DMS 273 (cell line): ENCODE results near the gene HSD17B7.
"Not testable (repeated sequence)": the region's sequence is repeated elsewhere in the genome, so short reads cannot be mapped to it uniquely, and the experiment has no call there.

ENCODE experiments used
- DNase-seq: peaks from one replicate; lab custom pipeline; 2025; ENCODE audit not compliant: unreplicated experiment; lab: John Stamatoyannopoulos, UW

The HSD17B7 gene, protein sequence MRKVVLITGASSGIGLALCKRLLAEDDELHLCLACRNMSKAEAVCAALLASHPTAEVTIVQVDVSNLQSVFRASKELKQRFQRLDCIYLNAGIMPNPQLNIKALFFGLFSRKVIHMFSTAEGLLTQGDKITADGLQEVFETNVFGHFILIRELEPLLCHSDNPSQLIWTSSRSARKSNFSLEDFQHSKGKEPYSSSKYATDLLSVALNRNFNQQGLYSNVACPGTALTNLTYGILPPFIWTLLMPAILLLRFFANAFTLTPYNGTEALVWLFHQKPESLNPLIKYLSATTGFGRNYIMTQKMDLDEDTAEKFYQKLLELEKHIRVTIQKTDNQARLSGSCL

DNA sequence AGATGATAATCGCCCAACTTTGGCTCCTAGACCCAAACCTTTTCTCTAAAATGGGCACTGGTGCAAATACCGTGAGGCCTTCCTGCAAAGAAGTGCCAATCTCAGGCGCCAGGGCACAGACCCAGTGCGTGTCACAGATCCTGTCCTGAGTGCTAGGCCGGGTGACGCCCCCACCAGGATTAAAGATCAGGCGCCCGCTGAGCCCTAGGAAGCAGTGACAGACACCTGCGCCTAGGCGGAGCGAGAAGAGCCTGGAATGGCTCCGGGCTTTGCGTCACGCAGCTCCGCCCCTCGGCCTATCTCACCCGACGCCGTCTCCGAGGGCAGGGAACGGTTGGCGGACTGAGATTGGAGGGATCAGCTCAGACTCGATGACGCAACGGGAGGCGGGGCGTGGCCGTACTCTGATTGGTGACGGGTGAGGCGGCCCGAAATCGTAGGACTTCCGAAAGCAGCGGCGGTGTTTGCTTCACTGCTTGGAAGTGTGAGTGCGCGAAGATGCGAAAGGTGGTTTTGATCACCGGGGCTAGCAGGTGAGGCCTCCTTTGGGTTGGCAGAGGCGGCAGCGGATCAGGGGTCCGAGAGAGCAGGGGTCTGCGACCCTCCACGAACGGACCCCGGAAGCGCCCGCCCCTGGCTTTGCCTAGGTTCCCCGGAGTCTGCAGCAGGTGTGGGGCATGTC is at the start of gene HSD17B7:
Gene HSD17B7 (plus strand): TSS at position 400 of the 682 bp plus-strand sequence. CDS start 99 bp downstream, at position 499.
- DNase-seq = peak; percentile 90

DNA sequence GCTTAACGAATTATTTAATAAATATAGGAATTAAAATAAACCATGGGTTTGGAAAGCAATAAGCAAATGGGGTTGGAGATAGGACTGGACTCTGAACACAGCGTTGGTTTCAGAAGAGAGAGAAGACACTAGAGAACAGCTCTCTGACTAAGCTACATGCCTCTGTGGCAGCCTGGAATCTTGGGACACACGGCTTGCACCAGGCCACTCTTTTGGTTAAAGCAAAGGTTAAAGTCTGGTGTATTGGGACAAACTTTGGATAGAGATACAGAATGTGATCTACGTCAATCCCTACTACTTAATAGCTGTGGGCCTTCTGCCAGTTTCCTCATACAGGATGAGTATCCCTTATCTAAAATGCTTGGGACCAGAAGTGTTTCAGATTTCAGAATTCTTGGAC is 49.7 kb upstream of the HSD17B7 start:
- no peak for DNase-seq

DNA sequence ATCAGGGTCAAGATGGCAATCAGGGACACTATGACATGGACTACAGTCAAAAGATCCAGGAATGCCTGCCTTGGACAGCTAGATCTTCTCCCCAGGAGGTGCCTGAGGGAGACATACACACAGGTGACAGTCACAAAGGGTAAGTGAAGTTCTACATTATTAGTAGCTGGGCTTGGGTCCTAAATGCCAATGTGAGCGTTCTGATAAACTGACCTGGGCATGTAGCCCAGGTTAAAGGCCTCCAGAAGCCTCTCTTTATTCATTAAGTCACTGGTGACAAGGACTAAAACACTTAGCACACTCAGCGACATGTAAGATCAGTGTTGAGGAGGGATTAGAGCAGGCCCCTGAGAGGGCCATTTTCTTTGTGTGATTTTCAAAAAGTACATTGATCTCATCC is 48.9 kb upstream of the HSD17B7 start:
- no peak for DNase-seq

DNA sequence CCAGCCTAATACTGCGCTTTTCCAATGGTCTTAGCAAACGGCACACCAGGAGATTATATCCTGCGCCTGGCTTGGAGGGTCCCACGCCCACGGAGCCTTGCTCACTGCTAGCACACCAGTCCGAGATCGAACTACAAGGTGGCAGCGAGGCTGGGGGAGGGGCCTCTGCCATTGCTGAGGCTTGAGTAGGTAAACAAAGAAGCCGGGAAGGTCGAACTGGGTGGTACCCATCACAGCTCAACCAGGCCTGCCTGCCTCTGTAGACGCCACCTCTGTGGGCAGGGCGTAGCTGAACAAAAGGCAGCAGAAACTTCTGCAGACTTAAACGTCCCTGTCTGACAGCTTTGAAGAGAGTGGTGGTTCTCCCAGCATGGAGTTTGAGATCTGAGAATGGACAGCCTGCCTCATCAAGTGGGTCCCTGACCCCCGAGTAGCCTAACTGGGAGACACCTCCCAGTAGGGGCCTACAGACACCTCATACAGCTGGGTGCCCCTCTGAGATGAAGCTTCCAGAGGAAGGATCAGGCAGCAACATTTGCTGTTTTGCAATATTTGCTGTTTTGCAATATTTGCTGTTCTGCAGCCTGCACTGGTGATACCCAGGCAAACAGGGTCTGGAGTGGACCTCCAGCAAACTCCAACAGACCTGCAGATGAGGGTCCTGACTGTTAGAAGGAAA is 44.1 kb upstream of the HSD17B7 start:
- not testable (repeated sequence) for DNase-seq

DNA sequence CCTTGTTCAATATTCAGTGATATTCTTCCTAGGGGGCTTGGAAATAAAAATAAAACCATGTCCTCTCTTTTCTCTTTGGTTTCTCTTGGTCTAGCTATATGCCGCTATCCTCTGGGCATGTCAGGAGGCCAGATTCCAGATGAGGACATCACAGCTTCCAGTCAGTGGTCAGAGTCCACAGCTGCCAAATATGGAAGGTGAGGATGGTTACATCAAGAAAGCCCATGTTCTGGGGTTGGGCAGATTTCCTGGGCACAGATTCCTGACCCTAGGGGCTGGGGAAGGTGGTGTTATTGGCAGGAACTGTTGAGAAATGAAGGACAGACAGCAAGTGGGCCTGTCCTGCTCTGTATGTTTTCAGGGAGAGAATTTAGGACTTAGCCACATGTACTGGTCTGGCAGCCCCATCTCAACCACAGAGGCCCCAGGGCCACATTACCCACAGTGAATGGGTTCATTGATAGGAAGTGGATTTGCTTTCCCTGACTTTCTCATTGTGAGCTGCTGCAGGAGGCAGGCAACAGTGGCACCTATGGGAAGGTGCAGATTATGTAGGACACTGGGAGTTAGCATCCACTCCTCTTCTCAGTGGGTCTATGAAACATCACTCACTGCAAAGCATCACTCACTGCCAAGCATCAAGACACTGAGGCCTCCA is 37.4 kb upstream of the HSD17B7 start:
- DNase-seq = no peak

DNA sequence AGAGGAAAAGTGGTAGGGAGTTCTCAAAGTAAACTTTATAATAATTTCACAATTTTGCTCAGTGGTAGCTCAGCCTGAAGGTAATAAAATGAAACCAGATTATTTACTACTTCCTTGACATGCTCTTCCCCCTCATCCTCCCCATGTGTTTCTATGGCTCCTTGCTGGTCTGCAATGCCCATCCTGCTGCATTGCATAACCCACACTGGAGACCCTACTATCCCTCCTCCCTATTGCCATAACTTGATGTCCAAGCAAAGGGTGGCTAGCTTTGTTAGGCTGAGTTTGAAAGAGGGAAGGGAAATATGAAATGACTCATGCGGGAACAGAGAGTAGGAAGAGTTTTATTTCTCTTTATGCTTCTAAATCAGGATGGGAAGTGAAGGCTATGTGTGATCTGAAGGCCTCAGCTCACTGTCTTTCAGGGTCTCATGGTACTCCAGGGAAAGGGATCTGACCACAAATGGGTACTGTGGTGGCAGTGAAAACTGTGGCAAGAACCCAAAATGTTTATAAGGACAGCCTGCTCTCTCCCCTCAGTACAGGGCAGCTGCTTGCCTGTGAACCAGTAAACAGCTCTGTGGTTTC is 36.4 kb upstream of the HSD17B7 start:
- DNase-seq = no peak

DNA sequence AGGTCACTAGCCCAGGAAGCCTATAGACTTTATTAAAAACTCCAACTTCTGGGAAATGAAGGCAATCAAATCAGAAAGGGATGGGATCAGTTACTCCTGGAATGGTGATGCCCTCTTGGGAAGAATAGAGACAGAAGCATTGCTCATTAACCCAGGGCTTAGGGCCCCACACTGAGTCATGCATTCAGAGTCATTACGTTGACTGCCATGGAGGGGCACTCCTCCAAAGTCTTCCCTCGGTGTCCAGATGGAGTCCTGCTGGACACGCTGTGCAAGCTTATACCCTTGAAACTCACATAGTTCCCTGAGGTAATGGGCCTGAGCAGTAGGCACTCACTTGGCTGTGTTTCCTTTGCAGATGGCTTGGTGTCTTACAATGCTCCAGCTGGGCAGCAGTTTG is 35.2 kb upstream of the HSD17B7 start:
- DNase-seq = peak; percentile 58

DNA sequence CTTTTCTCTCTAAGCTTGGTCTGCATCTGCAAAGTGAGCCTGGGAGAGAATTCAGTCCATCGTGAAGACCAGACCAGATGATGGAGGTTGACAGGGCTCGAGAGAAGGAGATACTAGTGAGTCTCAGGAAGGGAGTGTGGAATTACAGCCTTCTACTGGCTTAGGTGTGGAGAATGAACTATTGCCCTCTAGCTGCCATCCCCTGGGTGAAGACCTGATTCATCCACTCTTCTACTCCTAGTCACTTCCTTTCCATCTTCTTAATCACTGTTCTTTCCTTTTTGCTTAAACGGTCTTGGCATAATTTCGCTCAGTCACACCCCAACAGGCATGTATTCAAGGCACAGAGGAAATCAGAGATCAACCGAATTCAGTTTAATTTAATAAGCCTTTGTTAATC is 34.0 kb upstream of the HSD17B7 start:
- DNase-seq = no peak

DNA sequence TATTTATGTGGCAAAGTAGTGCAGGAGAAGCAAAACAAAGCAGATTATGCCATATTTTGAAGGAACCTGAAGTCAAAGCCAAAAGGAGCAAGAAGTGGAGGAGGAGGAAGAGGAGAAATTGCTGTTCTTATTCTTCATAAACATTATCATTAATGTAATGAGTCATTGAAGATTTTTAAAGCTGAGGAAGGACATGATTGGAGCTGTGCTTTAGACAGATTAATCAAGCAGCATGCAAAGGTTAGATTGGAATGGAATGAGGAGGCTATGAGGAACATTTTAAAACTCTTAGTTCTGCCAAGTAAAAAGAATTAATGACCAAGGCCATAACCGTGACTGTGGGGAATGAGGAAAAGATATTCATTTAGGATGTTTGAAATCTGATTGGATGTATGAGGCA is 33.0 kb upstream of the HSD17B7 start:
- DNase-seq = no peak

DNA sequence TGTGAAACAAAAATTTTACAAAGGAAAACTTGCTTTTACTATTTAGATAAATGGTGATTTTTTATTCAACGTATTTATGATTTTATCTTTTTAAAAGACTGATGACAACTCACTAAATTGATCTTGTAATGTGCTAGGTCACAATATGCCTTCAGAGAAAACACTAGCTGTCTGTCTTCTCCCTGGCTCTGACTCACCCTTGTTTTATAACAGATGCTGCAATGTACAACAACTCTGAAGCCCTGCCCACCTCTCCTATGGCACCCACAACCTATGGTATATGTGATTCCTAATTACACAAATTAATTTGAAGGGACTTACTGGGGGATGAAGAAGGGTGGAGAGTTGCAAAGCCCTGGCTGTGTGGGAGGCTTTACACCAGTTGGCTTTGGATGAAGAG is 24.7 kb upstream of the HSD17B7 start:
- DNase-seq = no peak

DNA sequence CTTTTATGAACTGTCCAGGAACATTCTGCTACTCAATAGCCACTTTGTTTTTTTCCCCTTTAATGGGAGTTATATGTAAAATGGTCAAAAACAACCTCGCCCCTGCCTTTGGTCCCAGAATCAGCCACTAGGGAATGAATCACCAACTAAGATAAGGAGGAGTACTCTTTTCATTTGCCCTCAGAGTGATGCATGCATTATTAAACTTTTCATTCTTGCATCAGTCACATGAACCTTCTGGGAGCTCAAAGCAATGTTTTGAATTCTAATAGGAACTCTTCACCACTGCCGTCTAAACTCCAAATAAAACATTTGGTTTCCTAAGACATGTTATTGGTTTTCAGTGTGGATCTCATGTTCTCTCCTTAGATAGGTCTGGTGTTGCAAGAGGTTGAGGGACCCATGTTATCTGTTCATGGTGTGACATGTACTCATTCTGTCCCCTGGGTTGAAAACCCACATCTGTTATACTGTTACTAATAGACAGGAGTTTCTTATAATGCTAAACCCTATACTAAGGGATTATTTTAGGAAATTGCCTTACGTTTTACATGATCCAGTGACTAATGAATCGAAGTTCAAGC is 17.8 kb upstream of the HSD17B7 start:
- no peak for DNase-seq

DNA sequence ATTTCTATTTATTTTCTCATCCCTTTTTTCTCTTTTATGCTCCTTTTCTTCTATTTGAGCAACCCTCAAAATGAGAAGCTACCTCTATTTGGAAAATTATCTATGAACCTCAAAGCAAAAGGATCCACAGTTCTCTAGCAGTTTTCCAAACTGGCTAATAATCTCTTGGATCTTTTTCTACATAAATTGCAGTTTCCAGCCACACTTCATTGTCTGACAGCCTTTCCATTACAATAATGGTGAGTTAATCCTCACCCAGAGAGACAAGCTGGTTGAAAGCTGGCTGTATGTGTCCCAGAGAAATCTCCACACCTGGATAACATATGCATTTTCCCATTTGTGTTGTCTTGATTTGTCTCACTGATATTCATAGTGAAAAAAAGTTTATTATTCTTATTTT is 16.5 kb upstream of the HSD17B7 start:
- no peak for DNase-seq

DNA sequence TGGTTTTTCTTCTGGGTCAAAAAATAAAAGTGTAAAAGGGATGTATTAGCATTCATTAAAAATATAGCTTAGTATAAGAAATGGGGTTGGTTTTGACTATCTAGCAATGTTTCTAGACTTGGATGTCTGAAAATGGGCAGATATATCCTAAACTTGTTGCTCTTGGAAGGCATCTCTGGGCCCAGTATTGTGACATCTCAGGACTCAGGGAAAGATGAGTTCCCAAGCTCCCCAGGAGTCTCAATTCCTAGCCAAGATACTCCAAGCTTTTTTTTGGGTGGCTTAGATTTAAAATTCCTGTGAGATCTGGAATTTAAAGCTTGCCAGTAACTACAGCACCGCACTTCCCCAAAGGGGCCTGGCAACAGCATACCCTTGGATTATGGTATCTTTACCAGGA is 11.5 kb upstream of the HSD17B7 start:
- DNase-seq = no peak

DNA sequence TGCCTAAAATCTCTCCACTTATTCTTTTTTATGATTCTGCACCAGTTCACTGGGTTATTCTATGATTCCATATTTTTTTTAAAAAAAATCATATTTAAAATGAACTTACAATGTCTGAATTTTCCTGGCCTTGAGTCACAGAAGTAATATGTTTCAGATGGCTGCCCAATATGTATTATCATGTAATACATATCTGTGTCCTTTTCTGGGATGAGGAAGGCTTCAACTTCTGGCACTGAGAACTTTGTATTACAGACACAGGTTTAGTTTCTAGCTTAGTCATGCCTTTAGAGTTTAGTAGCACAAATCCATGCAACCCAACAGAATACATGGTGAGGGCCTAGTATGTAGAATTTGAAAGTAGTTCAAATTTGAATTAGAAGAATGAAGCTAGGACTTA is 7.8 kb upstream of the HSD17B7 start:
- DNase-seq = no peak

DNA sequence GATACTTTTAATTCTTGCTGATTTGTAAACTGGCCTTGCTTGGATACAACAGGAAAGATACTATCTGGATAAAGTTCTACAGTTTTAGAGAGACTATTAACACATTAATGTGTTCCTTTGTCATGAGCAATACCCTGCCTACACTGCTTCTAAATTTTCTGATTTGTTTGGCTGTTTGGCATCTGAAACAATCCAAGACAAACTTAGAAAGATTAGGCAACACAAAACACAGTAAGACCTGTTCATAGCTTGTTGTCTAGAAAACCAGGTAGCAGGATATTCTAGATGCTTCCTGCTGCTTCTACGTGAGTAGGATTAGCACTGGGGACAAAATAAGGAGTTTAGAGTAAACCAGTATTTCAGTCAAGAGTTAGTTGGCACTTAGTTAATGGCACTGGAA is 5.6 kb upstream of the HSD17B7 start:
- DNase-seq = not testable (repeated sequence)

DNA sequence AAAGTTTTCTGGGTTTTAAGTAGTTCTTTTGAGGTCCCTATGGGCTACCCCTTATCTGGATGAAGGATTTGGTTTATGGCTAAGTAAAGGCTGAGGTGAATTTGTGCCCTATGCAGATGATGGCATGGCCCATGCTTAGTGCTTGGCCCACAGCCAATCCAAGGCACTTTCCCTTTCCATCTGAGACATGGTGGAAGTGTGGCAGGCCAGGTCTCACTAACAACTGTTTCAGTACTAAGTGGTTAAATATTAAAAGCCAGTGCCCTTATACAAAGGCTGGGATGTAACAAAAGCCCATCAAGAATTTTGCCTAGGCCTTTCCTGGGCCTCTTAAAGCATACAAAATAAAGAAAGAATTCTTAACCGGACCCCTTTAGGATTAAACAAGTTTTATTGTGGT is 1.7 kb upstream of the HSD17B7 start:
- DNase-seq = peak; percentile 52

DNA sequence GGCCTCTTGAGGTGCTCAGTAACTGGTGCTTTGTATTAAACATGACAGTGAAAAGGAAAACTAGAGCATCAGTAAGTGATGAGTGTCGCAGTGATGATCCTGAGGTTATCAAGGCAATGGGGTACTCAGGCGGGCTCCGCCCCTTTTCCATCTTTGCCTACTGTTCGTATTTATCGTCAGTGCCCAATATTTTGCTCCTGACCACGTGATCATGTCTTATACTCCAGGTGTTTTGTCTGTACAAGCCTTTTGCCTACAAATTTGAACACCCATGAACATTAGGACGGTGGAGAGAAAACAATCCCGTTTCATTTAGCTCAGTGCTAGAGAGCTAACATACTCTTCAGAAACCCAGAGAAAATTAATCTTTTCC is 469 bp downstream of the HSD17B7 start:
- peak; percentile 39 for DNase-seq

DNA sequence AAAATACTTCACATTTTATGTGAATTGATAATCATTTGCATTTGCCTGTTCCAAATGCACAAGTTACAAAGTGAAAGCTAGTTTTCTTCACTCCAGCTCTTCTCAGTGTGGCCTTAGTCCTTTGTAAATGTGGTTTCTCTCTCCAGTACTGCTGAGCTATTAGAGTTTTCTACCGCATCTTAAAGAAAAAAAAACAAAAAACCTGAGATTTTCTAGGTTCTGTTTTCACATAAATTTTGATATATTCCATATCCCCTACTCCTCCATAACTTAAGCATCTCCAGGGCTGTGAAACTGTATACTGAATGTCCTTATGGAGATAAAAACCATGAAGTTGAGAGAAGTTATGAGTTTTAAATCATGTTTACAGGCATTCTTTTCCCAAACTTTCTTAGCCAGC is 3.8 kb downstream of the HSD17B7 start:
- DNase-seq = not testable (repeated sequence)

DNA sequence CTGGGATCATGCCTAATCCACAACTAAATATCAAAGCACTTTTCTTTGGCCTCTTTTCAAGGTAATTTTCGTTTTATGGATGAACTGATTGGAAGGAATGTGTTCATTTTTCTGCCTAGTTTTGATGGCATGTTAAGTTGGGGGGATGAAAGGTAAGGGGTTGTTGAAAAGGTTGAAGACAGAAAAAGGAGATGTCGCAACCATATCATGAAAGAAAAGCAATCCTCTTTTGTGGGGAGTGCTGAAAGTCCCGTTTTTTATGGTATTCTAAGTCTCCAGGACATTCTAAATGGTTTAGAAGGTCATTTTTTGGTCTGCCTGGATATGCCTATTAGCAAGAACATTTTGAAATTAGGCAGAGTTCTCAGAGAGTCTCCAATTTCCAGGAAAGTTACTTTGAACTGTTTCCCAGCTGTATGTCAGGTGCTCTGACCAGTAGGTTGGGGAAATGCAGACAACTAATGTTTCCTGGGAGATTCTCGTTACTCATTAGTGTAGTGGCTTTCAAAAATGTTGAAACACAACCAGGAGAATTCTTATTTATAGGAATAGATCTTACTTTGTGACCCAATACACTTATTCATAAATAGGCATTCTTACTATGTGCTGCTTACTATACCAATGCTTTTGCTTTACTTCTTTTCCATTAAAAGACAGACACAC is 6.2 kb downstream of the HSD17B7 start:
- not testable (repeated sequence) for DNase-seq
